Epidermal melanocyte (primary cell): Measurements from ENCODE around the gene NLRP6.

Experiments used
- DNase-seq: peaks from one replicate; pipeline ENCODE4 v3.0.0; 2011; ENCODE audit warnings: low spot score; ENCODE audit not compliant: insufficient read length

NLRP6 gene

GRCh38 chr11:292211-293121 lies 14.3 kb downstream of the NLRP6 start:
- no peak for DNase-seq

GRCh38 chr11:293271-293851 lies 15.2 kb downstream of the NLRP6 start:
- DNase-seq: no peak

- DNase-seq: no peak
These were observed 15.8 kb downstream of the NLRP6 start for GRCh38 chr11:293852-294661.

- DNase-seq: no peak
These were observed 16.6 kb downstream of the NLRP6 start for GRCh38 chr11:294780-295179.

GRCh38 chr11:295351-296170 lies 17.4 kb downstream of the NLRP6 start:
- DNase-seq: no peak

- DNase-seq: no peak
These were observed 18.2 kb downstream of the NLRP6 start for GRCh38 chr11:296171-297050.

- no peak for DNase-seq
These were observed 18.9 kb downstream of the NLRP6 start for GRCh38 chr11:297051-297585.

GRCh38 chr11:297586-298405 lies 19.6 kb downstream of the NLRP6 start:
- DNase-seq: no peak

- no peak for DNase-seq
These were observed 20.3 kb downstream of the NLRP6 start for GRCh38 chr11:298406-299065.

GRCh38 chr11:299081-299891 lies 21.1 kb downstream of the NLRP6 start, which contains the start of gene IFITM5:
IFITM5 (minus strand) TSS chr11:299526; CDS start chr11:299490, 36 bp downstream.
- no peak for DNase-seq

- no peak for DNase-seq
These were observed 21.9 kb downstream of the NLRP6 start for GRCh38 chr11:299951-300735.

GRCh38 chr11:303363-303762 lies 25.2 kb downstream of the NLRP6 start:
- DNase-seq: no peak

- DNase-seq: no peak
These were observed 25.9 kb downstream of the NLRP6 start for GRCh38 chr11:304061-304506.

GRCh38 chr11:304915-305843 lies 27.0 kb downstream of the NLRP6 start:
- DNase-seq: peak; percentile 99

GRCh38 chr11:305844-306211 lies 27.6 kb downstream of the NLRP6 start:
- DNase-seq: no peak
